Fibroblast of mammary gland (primary cell): ENCODE measurements around the gene YWHAG.
A peak's percentile ranks its signal among the peaks of the same experiment; 100 is the strongest.

Experiments used
- DNase-seq: peaks from one replicate; pipeline ENCODE4 v3.0.0-alpha.2; 2010; ENCODE audit warnings: low read depth
- H3K4me3 ChIP-seq: 2 replicates; pipeline ENCODE4 v1.5.1; 2011; ENCODE audit warnings: low read depth, mild to moderate bottlenecking, low read length, moderate library complexity; ENCODE audit not compliant: control insufficient read depth
- TF ChIP-seq, protein P1 (sequence below): conservative IDR thresholded peaks from 2 replicates; pipeline ENCODE4 v1.5.1; 2011; ENCODE audit warnings: low read depth, low read length, inconsistent platforms; ENCODE audit not compliant: control insufficient read depth, insufficient read depth

YWHAG gene

DNA sequence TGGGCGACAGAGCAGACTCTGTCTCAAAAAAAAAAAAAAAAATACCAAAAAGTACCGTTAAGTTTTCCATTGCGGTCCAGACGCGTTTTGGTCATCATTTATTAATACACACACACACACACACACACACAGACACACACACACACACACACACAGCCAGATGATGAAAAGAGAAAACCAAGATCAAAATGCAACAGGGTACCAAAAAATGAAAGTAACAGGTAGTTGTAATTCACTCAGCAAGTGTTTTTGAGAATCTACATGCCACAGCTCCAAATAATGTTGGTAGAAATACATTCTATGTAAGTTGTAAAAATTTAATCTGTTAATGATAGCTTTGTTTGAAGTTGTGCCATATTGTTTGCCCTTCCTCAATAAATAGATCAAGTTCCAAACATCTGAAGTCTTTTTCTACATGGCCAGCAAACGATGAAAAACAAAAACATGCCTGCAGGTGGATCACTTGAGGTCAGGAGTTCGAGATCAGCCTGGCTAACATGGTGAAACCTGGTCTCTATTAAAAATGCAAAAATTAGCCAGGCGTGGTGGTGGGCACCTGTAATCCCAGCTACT is 9.4 kb downstream of the YWHAG start:
- TF ChIP-seq, protein P1, sequence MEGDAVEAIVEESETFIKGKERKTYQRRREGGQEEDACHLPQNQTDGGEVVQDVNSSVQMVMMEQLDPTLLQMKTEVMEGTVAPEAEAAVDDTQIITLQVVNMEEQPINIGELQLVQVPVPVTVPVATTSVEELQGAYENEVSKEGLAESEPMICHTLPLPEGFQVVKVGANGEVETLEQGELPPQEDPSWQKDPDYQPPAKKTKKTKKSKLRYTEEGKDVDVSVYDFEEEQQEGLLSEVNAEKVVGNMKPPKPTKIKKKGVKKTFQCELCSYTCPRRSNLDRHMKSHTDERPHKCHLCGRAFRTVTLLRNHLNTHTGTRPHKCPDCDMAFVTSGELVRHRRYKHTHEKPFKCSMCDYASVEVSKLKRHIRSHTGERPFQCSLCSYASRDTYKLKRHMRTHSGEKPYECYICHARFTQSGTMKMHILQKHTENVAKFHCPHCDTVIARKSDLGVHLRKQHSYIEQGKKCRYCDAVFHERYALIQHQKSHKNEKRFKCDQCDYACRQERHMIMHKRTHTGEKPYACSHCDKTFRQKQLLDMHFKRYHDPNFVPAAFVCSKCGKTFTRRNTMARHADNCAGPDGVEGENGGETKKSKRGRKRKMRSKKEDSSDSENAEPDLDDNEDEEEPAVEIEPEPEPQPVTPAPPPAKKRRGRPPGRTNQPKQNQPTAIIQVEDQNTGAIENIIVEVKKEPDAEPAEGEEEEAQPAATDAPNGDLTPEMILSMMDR = no peak
- DNase-seq = no peak
- no peak overlapping the region for H3K4me3 ChIP-seq

GRCh38 chr7:76347710-76348109 is 11.1 kb downstream of the YWHAG start:
- no peak for DNase-seq
- TF ChIP-seq, protein P1 = no peak
- no peak overlapping the region for H3K4me3 ChIP-seq

- TF ChIP-seq, protein P1 = no peak
- no peak for DNase-seq
Measured at GRCh38 chr7:76346778-76347177, 12.0 kb downstream of the YWHAG start.

GRCh38 chr7:76346097-76346496 is 12.7 kb downstream of the YWHAG start:
- TF ChIP-seq, protein P1 = no peak
- no peak for DNase-seq
- H3K4me3 ChIP-seq = no peak overlapping the region

More at GRCh38 chr7:76346778-76347177, 12.0 kb downstream of the YWHAG start:
- no peak overlapping the region for H3K4me3 ChIP-seq

GRCh38 chr7:76343931-76344321 is 14.9 kb downstream of the YWHAG start:
- no peak for DNase-seq
- no peak overlapping the region for H3K4me3 ChIP-seq
- TF ChIP-seq, protein P1 = no peak

DNA sequence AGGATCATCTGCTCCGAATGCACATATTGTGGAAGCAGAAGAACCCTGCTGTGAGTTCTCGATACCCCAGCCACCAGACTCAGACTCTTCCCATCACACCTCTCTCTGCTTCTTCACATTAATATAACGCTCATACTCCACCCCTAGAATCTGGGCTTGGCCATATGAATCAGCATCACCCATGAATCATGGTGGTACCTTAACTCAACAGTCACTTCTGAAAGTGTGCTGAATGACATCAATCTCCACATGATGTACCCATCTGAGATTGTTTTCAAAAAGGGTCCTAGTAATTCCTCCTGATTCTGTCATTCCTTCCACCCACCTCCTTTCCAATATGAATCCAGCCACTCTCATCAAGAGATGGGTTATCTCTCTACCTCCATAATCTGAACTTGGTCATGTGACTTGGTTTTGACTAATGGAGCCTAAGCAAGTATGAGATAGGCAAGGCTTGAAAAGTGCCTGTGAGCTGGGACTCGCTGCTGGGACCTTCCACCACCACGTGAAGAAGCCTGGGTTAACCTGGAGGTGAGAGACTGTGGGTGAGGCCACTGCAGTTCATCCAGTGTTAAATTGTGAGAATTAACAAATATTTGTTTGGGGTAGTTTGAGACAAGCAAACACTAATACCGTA is 15.4 kb downstream of the YWHAG start:
- DNase-seq = peak; percentile 71
- H3K4me3 ChIP-seq = no peak overlapping the region
- TF ChIP-seq, protein P1 = no peak
